Psoas muscle (tissue), 8 donors: ENCODE results near the gene ADAMTSL2. TPM values are rescaled to one million over a fixed set of nuclear protein-coding genes. Genes with fewer than 3 reads are reported as not detected.

Experiments used
- ATAC-seq, 4 donors: fragments of 200-7000 bp; cut with Tn5 transposase; one replicate each; pipeline ENCODE4 v1.9.1; 2020; ENCODE audit warnings: moderate library complexity in 3 of 4, mild to moderate bottlenecking in 2 of 4
- DNase-seq, 2 donors: peaks; one replicate each; pipeline ENCODE4 v3.0.0-alpha.2; 2020
- H3K27ac ChIP-seq: fragments of 200-600 bp; one replicate; pipeline ENCODE4 v1.8.0; 2022
- H3K27me3 ChIP-seq, 3 donors: fragments of 200-600 bp in 1 of 3; one replicate each; pipeline versions ENCODE4 v1.6.1 to v1.8.0; 2013 to 2022; ENCODE audit warnings: low read length in 2 of 3, mild to moderate bottlenecking in 2 of 3, moderate library complexity in 1 of 3; ENCODE audit not compliant: insufficient read depth in 3 of 3
- H3K36me3 ChIP-seq, 2 donors: fragments of 200-600 bp in 1 of 2; one replicate each; pipeline versions ENCODE4 v1.6.1 to v1.8.0; 2013 to 2022; ENCODE audit warnings: low read depth in 1 of 2, mild to moderate bottlenecking in 1 of 2, moderate library complexity in 1 of 2; ENCODE audit not compliant: insufficient read depth in 1 of 2
- H3K4me1 ChIP-seq: fragments of 200-600 bp; one replicate; pipeline ENCODE4 v1.8.0; 2022
- H3K4me3 ChIP-seq: fragments of 200-600 bp; one replicate; pipeline ENCODE4 v1.8.0; 2022; ENCODE audit warnings: mild to moderate bottlenecking
- H3K9me3 ChIP-seq: fragments of 200-600 bp; one replicate; pipeline ENCODE4 v1.8.0; 2022
- WGBS, 3 donors: extraction: QIAGEN DNeasy Blood & Tissue Kit; methylation state at CpG; one replicate each; pipeline versions ENCODE4 v1.1.6 to v1.1.7; 2013; 5-methylcytosine and 5-hydroxymethylcytosine counted together
- intact Hi-C, 2 donors: fragments of 100-400 bp; cut with DNase I; formaldehyde crosslinking; loops; one replicate each; pipeline versions ENCODE4 v1.11.0 to v1.14.2; 2022
- polyA plus RNA-seq, 3 donors: library from polyadenylated mRNA; stranded (reverse); fragments of 200-250 nt; gene quantifications; one replicate each; pipeline ENCODE4 v1.2.3, GENCODE V29; 2013
- total RNA-seq, 4 donors: library from RNA; stranded (reverse); fragmentation: NEBNext Ultra II Directional in 2 of 4; extraction: Animal tissue kit (Norgen Biotek cat#: 25700) in 2 of 4; gene quantifications; one replicate each; pipeline versions ENCODE4 v1.2.1 to v1.2.4, GENCODE V29; 2021 to 2023
- TF ChIP-seq, protein P1 (sequence below): fragments of 200-600 bp; IDR thresholded peaks from one replicate; pipeline ENCODE4 v1.8.0; 2022; ENCODE audit warnings: antibody characterized with exemption
- donor health status: healthy with polysubstance abuse.
- donor health status: DM: no; HTN: no; CAD: no; lungs with moderate emphysema.
- donor health status: Bipolar disorder and iron deficiency.
- donor health status: healthy.
- donor health status: DM: yes; HTN: yes; CAD: no.
- donor health status: DM: no; HTN: no; CAD: no.
- donor health status: DM: no; HTN: no; CAD: no.
- donor health status: DM: yes; HTN: yes; CAD: no.

The ADAMTSL2 gene
- total and polyA plus RNA-seq, 7 donors, result 0.21 to 5.4 (median 0.71) TPM

DNA sequence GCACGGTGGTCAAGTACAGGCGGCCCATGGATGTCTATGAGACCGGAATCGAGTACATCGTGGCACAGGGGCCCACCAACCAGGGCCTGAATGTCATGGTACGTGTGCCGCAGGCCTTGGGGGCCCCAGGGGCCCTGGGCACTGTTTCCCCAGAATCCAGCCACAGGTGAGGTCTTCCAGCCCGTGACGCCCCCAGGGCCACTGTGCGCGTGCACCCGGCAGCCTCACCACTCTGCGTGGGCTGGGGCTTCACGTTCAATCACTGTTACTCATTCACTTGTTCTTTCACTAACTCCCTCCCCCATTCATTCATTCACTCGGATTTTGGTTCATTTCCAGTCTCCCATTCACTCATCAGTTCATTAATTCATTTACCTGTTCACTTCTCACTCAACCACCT, 12.6 kb downstream of the ADAMTSL2 start:
- TF ChIP-seq, protein P1, sequence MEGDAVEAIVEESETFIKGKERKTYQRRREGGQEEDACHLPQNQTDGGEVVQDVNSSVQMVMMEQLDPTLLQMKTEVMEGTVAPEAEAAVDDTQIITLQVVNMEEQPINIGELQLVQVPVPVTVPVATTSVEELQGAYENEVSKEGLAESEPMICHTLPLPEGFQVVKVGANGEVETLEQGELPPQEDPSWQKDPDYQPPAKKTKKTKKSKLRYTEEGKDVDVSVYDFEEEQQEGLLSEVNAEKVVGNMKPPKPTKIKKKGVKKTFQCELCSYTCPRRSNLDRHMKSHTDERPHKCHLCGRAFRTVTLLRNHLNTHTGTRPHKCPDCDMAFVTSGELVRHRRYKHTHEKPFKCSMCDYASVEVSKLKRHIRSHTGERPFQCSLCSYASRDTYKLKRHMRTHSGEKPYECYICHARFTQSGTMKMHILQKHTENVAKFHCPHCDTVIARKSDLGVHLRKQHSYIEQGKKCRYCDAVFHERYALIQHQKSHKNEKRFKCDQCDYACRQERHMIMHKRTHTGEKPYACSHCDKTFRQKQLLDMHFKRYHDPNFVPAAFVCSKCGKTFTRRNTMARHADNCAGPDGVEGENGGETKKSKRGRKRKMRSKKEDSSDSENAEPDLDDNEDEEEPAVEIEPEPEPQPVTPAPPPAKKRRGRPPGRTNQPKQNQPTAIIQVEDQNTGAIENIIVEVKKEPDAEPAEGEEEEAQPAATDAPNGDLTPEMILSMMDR, result no peak
- 88 to 92% (median 88%) methylated on average over 15 of the region's 15 CpGs for WGBS, 3 donors

DNA sequence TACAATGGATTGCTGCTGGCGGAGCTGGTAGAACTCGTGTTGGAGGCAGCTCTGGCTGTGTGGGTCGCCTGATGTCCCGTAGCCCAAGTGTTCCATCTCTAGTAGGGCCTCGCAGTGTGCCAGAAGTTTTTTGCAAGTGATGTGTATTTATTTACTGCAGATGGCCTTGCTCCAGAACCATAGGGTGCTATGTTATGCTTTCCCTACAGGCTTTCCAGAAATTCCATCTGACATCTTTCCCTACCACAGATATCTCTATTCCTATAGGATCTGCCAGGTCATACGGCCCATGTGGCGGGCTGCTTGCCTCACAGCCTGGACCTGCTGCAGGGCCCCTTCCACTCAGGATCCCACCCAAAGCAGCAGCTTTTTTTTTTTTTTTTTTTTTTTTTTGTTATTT, 16.9 kb downstream of the ADAMTSL2 start:
- Histone ChIP-seq H3K4me3 (no peak overlapping the region), H3K27ac (no peak overlapping the region), H3K9me3 (no peaks in the 10 kb centered on the region), H3K4me1 (no peaks in the 10 kb centered on the region), H3K27me3 (peaks cover 0 to 3% (median 2%) of the 10 kb centered on the region in 3 donors), H3K36me3 (no peaks in the 10 kb centered on the region)
- DNase-seq (no peak), ATAC-seq (no peak)
- intact Hi-C loops, result no loop called here
- whole genome bisulfite sequencing, 3 donors, result 82 to 86% (median 82%) methylated on average over 7 of the region's 7 CpGs
- TF ChIP-seq, protein P1, result no peak

More for the DNA sequence above, 12.6 kb downstream of the ADAMTSL2 start:
- H3K4me1 ChIP-seq, result no peaks in the 10 kb centered on the region
- H3K4me3 ChIP-seq, result no peak overlapping the region
- H3K9me3 ChIP-seq, result no peaks in the 10 kb centered on the region
- DNase-seq (no peak), ATAC-seq (no peak)
- H3K36me3 ChIP-seq, result no peaks in the 10 kb centered on the region
- intact Hi-C loops, result no loop called here
- peaks cover 0 to 2% (median 0%) of the 10 kb centered on the region in 3 donors for H3K27me3 ChIP-seq
- no peak overlapping the region for H3K27ac ChIP-seq

DNA sequence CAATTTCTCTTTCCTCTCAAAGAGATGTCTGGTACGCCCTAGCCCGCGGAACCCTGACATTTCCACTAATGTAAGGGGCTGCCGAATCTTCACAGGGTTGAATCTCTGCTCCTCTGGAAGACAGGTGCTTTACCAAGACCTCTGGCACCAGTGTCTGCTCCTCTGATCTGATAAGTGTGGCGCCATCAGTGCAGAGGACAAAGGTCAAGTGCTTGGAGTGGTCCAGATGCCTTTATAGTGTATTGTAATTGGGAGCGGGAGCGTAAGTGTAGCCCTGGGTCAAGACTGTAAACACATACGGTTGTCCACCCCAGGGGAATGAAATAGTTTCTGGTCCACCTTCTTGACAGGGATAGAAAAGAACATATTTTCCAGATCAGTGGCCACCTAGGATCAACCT, 17.7 kb downstream of the ADAMTSL2 start:
- H3K27me3 ChIP-seq, result peaks cover 0 to 9% (median 2%) of the 10 kb centered on the region in 3 donors
- intact Hi-C loops, result no loop called here
- H3K27ac ChIP-seq, result no peak overlapping the region
- H3K4me3 ChIP-seq, result no peak overlapping the region
- no peaks in the 10 kb centered on the region for H3K9me3 ChIP-seq
- no peaks in the 10 kb centered on the region for H3K4me1 ChIP-seq
- TF ChIP-seq, protein P1, result no peak
- WGBS, 3 donors, result 91 to 95% (median 92%) methylated on average over 8 of the region's 8 CpGs
- ATAC-seq (no peak), DNase-seq (no peak)
- no peaks in the 10 kb centered on the region for H3K36me3 ChIP-seq

DNA sequence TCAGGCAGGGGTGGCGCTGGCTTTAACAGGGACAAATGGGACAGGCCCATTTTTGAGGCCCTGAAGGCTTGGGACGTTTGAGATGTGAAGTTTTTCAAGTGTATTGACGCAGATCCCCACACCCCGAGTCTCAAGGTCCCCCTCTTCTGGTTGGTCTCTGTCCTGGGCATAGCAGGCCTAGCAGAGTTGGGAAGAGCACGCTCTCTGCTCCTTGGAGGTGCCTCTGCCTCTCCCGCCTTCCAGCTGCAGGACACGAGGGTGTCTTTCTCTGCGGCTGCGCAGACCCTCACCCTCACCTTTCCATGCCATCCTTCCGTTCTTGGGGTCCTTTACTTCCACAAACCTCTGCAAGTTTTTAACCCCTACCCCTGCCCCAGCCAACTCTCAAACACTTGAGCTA, 18.6 kb downstream of the ADAMTSL2 start:
- intact Hi-C loops, result no loop called here
- ATAC-seq, result no peak
- 91 to 94% (median 92%) methylated on average over 10 of the region's 10 CpGs for WGBS, 3 donors
- Histone ChIP-seq H3K4me3 (no peak overlapping the region), H3K9me3 (no peaks in the 10 kb centered on the region), H3K36me3 (no peaks in the 10 kb centered on the region), H3K27ac (no peak overlapping the region), H3K4me1 (no peaks in the 10 kb centered on the region), H3K27me3 (peaks cover 0 to 9% (median 2%) of the 10 kb centered on the region in 3 donors)
- TF ChIP-seq, protein P1, result no peak
- DNase-seq, result no peak
